NCI-H1048 (cell line): ENCODE results near the gene CXCR3.
"Not testable (repeated sequence)": the region's sequence is repeated elsewhere in the genome, so short reads cannot be mapped to it uniquely, and the experiment has no call there.

Experiments used
- DNase-seq: peaks from one replicate; lab custom pipeline; 2025; lab: John Stamatoyannopoulos, UW

The CXCR3 gene

GRCh38 chrX:71609095-71609750, 9.1 kb downstream of the CXCR3 start:
- DNase-seq = no peak

DNA sequence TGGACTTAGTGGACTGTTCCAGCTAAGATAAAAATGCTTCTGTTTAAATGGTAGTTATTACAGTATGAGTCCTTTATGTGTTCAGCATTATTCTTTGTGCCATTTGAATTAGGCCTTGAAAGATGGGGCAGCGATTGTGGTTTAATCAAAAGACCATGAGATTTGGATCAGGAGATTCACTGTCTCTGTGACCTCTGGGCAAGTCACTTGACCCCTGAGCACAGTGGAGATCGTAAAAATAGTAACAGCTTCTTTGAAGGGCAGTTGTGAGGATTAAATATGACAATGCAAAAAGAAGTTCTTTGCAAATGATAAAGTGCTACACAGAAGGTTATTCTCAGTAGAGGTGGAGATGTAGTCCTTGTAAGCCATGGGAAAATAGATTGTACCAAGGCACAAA, 10.8 kb downstream of the CXCR3 start:
- no peak for DNase-seq

DNA sequence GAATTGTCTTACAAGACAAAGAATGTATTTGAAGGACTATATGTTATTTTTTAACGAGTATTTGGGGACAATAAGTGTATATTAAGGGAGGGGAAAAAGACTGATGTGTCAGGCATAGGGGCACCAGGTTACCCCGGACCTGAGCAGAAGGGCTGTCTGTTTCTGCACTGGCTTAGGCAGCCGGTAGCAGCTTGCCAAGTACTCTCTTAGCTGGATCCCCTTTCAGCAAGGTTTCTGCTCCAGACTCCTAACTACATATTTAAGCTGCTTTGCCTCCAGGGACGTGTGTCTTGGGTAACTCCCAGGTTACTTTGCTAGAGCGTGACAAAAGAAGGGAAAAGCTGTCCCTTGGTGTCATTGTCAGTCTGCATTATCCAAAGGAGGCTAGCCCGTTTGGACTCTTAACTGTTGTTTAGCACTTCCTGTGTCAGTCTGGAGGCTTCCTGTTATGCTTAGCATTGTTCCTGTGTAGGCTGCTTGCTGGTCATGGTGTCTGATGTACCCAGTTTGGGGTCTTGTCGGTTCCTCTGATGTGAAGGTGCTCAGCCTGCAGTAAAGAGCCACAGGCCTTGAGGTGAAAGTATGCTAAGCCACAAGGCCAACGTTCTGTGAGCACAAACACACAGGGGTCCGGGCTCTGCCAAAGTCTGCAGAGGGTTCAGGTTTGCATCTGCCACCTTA, 11.6 kb downstream of the CXCR3 start:
- no peak for DNase-seq

GRCh38 chrX:71604796-71605568, 13.3 kb downstream of the CXCR3 start:
- DNase-seq = no peak

GRCh38 chrX:71604141-71604540, 14.2 kb downstream of the CXCR3 start:
- no peak for DNase-seq

DNA sequence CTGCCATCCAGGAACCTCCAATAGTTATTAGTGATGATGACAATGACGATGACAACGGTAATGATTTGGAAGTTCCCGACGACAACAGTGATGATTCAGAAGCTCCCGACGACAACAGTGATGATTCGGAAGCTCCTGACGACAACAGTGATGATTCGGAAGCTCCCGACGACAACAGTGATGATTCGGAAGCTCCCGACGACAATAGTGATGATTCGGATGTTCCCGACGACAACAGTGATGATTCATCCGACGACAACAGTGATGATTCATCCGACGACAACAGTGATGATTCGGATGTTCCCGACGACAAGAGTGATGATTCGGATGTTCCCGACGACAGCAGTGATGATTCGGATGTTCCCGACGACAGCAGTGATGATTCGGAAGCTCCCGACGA, 14.7 kb downstream of the CXCR3 start:
- no peak for DNase-seq

DNA sequence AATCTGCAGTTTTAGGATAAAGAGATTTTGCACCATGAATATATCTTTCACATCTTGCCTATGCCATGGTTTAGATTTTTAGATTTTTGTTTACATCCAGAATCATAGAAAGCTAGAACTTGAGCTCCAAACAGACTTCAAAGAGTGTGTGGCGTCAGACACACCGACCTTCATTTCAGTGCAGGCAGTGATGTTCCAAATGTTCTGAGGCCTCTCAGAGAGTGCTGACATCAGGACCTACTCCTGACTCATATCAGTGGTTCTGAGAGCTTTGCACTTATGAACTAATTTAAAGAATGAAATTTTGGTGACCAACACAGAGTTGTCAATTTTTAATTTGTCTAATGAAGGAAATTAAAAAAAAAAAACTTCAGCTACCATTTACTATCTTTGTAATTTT, 18.3 kb downstream of the CXCR3 start:
- DNase-seq = no peak

GRCh38 chrX:71593210-71593609, 25.1 kb downstream of the CXCR3 start:
- DNase-seq = not testable (repeated sequence)

DNA sequence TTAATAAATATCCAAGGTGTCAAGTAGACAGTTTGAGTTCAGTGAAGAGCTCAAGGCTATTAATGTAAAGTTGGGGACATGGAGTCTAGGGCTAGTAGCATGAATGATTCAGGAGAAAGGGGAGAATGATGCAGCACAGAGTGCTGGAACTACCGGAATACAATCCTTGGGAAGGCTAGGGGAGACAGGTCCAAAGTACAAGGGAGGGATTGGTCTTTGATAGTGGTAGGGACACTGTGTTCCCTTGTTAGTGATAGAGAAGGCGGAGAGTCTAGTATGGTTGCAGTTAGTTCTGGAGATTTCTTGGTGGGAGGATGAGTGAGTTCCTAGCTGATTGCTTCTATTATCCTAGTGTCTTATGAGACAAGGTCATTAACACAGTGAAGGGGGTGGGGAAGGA, 31.4 kb downstream of the CXCR3 start:
- DNase-seq = no peak

- DNase-seq = no peak
Observed at GRCh38 chrX:71581210-71581609, 37.1 kb downstream of the CXCR3 start.

DNA sequence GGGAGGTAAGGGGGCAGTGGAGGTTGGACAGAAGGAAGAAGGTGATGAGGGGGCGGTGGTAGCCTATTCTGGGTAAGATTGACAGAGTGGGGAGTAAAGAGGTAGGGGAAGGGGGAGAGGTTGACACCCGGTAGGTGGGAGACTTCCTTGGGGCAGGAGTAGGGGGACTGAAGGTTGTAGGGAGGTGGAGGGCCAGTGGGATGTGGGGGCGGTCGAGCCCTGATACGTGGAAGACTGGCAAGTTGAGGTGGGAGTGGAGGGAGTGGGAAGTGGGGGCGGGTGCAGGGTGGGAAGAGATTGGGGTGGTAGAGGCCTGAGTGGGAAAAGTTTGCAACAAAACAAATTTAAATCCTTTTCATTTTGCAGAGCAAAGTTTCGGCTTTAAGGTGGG, 38.3 kb downstream of the CXCR3 start:
- DNase-seq = no peak

- DNase-seq = no peak
Observed at GRCh38 chrX:71579136-71579989, 38.9 kb downstream of the CXCR3 start.

DNA sequence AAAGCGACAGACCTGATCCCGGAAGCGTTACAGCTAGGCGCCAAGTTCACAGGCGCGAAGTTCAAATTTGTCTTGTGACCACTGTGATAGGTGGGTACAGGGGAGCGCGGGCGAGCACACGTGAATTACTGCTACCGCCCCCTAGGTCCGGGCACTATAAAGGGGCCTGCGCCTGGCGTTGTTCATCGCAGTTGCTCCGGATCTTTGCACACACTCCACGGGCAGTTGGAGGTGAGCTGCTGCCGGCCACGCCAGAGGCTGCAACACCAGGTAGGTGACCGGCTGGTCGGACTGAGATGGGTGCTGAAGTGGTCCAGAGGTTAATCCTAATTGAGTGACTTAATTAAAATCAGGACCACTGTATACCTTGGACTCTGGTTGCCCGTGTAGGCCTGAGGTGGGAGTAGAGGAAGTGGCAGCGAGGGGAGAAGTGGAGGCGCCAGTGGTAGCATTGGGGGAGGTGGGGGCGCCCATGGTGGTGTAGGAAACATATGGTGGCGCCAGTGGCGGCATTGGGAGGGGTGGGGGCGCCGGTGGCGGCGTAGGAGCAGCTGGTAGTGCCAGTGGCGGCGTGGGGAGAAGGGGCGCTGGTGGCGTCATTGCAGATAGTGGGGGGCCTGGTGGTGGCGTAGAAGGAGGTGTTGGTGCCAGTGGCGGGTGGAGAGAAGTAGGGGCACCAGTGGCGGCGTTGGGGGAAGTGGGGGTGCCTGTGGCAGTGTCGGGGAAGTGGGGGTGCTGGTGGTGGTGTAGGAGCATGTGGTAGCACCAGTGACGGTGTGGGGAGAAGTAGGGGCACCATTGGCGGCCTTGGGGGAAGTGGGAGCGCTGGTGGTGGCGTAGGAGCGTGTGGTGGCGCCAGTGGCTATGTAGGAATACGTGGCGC, 39.8 kb downstream of the CXCR3 start, which contains the start of gene GCNA:
GCNA (plus strand) TSS at position 185 of the 883 bp plus-strand sequence. CDS start 2,385 bp downstream, outside the sequence.
- no peak for DNase-seq

DNA sequence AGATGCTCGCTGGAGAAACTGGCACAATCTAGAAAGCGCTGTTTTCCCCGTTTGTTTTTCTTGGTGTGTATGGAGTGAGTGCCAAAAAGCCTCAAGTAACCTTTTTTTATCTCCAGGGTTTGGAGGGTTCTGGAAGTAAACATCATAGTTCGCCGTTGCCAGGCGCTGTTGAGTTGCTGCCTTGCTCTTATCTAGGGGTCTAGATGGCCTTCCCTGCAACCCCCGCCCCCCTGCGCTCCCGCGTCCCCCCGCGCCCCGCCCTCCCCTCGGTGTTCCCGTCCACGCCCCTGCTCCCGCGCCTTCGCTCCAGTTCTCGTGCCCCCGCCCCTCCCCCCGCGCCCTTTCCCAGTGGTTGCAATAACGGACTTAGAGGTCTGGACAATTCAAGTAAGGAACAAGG, 40.6 kb downstream of the CXCR3 start:
- DNase-seq = no peak

GRCh38 chrX:71573590-71573989, 44.7 kb downstream of the CXCR3 start:
- DNase-seq = no peak

DNA sequence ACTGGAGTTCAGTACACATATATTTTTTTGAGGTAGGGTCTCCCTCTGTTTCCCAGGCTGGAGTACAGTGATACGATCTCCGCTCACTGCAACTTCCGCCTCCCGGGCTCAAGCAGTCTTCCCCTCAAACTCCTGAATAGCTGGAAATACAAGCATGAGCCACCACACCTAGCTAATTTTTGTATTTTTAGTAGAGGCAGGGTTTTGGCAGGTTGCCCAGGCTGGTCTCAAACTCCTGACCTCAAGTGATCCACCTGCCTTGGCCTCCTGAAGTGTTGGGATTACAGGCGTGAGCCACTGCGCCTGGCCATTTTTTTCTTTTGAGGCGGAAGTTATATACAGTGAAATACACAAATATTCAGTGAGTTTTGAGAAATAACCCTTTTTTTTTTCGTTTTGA, 46.9 kb downstream of the CXCR3 start:
- not testable (repeated sequence) for DNase-seq
